ENCODE data around the gene ADAM11. TPM values are rescaled to one million over a fixed set of nuclear protein-coding genes. Genes with fewer than 3 reads are reported as not detected.

The ADAM11 gene
- total RNA-seq, 1 donor from 2014 or later, result 0.06 TPM

GRCh38 chr17:44770166-44770925 is 11.6 kb downstream of the ADAM11 start:
- no peak overlapping the region for H3K4me3 ChIP-seq (ENCODE audit: low read depth, low read length)
- TF ChIP-seq, protein P1, sequence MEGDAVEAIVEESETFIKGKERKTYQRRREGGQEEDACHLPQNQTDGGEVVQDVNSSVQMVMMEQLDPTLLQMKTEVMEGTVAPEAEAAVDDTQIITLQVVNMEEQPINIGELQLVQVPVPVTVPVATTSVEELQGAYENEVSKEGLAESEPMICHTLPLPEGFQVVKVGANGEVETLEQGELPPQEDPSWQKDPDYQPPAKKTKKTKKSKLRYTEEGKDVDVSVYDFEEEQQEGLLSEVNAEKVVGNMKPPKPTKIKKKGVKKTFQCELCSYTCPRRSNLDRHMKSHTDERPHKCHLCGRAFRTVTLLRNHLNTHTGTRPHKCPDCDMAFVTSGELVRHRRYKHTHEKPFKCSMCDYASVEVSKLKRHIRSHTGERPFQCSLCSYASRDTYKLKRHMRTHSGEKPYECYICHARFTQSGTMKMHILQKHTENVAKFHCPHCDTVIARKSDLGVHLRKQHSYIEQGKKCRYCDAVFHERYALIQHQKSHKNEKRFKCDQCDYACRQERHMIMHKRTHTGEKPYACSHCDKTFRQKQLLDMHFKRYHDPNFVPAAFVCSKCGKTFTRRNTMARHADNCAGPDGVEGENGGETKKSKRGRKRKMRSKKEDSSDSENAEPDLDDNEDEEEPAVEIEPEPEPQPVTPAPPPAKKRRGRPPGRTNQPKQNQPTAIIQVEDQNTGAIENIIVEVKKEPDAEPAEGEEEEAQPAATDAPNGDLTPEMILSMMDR (conservative IDR thresholded peaks at IDR 0.05; ENCODE audit: low read depth, low read length), result no peak
- no peak for DNase-seq (ENCODE audit: low read depth)

- TF ChIP-seq, protein P1 (conservative IDR thresholded peaks at IDR 0.05; ENCODE audit: low read depth, low read length), result no peak
- DNase-seq (ENCODE audit: low read depth), result no peak
- H3K4me3 ChIP-seq (ENCODE audit: low read depth, low read length), result no peak overlapping the region
Measured at GRCh38 chr17:44772308-44773045, 13.7 kb downstream of the ADAM11 start.

DNA sequence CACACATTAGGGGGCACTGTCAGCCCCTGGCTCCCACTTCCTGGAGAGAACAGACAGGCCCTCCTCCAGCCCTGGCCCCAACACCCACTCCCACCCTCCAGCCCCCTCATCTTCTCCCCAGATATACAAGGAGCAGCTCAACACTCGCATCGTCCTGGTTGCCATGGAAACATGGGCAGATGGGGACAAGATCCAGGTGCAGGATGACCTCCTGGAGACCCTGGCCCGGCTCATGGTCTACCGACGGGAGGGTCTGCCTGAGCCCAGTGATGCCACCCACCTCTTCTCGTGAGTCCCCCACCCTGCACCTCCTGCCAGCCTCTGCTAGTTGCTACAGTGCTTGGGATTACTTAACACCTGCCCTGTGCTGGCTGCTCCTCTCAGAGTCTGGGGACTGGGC is 14.4 kb downstream of the ADAM11 start:
- DNase-seq (ENCODE audit: low read depth), result no peak
- H3K4me3 ChIP-seq (ENCODE audit: low read depth, low read length), result no peak overlapping the region
- TF ChIP-seq, protein P1 (conservative IDR thresholded peaks at IDR 0.05; ENCODE audit: low read depth, low read length), result no peak

DNA sequence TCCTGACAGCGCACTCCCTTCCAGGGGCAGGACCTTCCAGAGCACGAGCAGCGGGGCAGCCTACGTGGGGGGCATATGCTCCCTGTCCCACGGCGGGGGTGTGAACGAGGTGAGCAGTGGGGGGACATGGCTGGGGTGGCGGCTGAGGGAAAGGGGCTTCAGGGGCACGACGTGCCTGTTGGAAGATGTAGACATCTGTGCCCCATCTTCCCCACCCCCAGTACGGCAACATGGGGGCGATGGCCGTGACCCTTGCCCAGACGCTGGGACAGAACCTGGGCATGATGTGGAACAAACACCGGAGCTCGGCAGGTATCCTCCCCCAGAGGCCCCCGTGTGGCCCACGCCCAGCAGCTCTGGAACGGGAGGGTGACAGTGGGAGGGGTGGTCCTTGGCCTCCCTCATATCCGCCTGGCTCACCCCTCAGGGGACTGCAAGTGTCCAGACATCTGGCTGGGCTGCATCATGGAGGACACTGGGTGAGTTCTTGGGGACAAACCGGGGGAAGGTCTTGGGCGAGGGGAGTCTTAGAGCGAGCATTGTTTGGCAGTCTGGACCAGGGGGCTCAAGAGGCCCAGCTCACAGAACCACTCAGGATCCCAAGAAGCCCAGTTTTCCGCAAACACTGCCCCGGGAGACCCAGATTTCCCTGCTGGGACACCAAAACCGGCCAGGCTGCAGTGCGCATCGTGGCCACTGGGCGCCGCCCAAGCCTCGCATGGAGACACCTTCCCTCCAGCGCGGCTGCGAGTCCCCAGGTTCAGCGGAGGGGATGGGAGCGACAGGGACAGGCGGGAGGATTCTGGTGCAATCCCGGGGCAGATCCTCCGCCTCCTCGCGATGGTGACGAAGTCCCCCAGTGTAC is 15.7 kb downstream of the ADAM11 start:
- no peak for DNase-seq (ENCODE audit: low read depth)
- peak overlapping the region; percentile 57 for H3K4me3 ChIP-seq (ENCODE audit: low read depth, low read length)
- TF ChIP-seq, protein P1 (conservative IDR thresholded peaks at IDR 0.05; ENCODE audit: low read depth, low read length), result peak; percentile 98

- TF ChIP-seq, protein P1 (conservative IDR thresholded peaks at IDR 0.05; ENCODE audit: low read depth, low read length), result no peak
- H3K4me3 ChIP-seq (ENCODE audit: low read depth, low read length), result peak overlapping the region; percentile 57
- peak; percentile 81 for DNase-seq (ENCODE audit: low read depth)
Measured at GRCh38 chr17:44775136-44775837, 16.5 kb downstream of the ADAM11 start.

Data from epithelial cell of proximal tubule (primary cell).